DMS 273 treated with DMSO at 0.1 percent for 48 hours (cell line): ENCODE results near the gene CHRNB4.
"Not testable (repeated sequence)": the region's sequence is repeated elsewhere in the genome, so short reads cannot be mapped to it uniquely, and the experiment has no call there.

Experiments
- DNase-seq: peaks from one replicate; lab custom pipeline; 2025; lab: John Stamatoyannopoulos, UW

The CHRNB4 gene

GRCh38 chr15:78617516-78617915 lies 23.5 kb downstream of the CHRNB4 start:
- no peak for DNase-seq

DNA sequence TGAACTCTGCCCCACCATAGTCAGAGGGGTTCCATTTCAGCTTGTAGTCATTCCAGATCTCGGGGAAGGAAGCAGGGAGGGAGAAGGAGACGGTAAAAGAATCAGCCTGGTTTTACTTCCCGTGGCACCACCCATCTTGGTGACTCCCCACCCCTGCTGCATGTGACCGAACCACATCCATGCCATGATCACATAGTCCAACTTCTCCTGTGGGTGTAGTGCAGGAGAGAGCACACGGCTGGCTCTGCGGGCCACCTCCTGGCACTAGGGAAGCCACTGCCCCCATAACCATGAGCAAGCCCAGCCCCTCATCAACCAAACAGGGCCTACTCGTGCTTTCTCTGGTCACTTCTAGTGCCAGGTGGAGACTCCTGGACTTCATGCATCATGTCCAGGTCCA lies 23.9 kb downstream of the CHRNB4 start:
- no peak for DNase-seq

GRCh38 chr15:78616506-78616905 lies 24.5 kb downstream of the CHRNB4 start:
- no peak for DNase-seq

GRCh38 chr15:78615151-78615589 lies 25.8 kb downstream of the CHRNB4 start:
- no peak for DNase-seq

GRCh38 chr15:78614021-78614420 lies 27.0 kb downstream of the CHRNB4 start:
- DNase-seq, result no peak

GRCh38 chr15:78609551-78609950 lies 31.5 kb downstream of the CHRNB4 start:
- not testable (repeated sequence) for DNase-seq

- no peak for DNase-seq
Measured at GRCh38 chr15:78605680-78606079, 35.3 kb downstream of the CHRNB4 start.

- DNase-seq, result no peak
Measured at GRCh38 chr15:78605201-78605600, 35.8 kb downstream of the CHRNB4 start.

- no peak for DNase-seq
Measured at GRCh38 chr15:78604420-78604819, 36.6 kb downstream of the CHRNB4 start.

GRCh38 chr15:78603467-78603866 lies 37.5 kb downstream of the CHRNB4 start:
- DNase-seq, result no peak

DNA sequence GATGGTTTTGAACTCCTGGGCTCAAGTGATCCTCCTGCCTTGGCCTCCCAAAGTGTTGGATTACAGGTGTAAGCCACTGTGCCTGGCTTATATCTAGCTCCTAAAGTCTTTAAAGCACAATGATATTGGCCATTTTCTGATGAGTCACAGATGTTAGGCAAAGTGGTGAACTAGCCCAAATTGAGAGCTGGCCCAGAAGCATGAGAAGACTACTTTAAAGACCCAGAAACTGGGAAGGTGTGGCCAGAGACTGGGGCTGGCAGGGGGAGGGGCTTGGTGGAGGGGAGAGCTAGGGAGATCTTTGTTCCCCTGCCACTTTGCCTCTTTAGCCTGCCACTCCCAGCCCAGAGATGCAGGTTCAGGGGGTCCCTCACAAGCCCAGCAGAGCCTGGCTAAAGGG lies 41.8 kb downstream of the CHRNB4 start:
- DNase-seq, result no peak

DNA sequence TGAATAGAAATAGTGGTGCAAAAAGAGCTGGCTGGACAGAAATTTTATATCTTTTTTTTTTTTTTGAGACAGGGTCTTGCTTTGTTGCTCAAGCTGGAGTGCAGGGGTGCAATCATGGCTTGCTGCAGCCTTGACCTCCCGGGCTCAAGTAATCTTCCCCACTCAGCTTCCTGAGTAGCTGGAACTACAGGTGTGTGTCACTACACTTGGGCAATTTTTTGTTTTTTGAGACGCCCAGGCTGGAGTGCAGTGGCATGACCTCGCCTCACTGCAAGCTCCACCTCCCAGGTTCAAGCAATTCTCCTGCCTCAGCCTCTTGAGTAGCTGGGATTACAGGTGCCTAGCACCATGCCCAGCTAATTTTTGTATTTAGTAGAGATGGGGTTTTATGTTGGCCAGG lies 42.7 kb downstream of the CHRNB4 start:
- DNase-seq, result no peak

DNA sequence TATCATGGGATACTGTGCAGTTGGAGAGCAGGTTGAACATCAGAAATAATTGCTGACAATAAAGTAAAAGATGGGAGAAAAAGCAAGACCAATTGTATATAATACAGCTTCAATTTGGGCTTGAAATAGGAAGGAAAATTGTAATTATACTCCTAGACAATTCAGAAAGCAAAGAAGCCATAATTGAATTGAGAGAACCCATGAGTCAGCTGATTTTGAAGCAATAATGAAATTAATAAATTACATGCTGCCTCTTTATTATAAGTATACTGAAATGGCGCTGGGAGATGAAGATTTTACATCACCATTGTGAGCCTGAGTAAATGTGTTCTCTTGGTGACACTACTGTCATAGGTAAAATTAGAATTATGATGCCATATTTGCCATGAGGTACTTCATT lies 43.4 kb downstream of the CHRNB4 start:
- no peak for DNase-seq

- no peak for DNase-seq
Measured at GRCh38 chr15:78574944-78575343, 66.1 kb downstream of the CHRNB4 start.
